Uterus (tissue), 2 donors: ENCODE data around the gene PDP2.

Experiments
- CTCF ChIP-seq, 4 experiments: fragments of 200-600 bp in 2 of 4; fragments of 450-650 bp in 2 of 4; sonication (generic) in 2 of 4; IDR thresholded peaks; one replicate each; pipeline ENCODE4 v1.5.1; 2016 to 2019; ENCODE audit warnings: antibody characterized with exemption in 4 of 4, mild to moderate bottlenecking in 2 of 4, moderate library complexity in 1 of 4
- POLR2A ChIP-seq, 2 donors: fragments of 450-650 bp; IDR thresholded peaks; one replicate each; pipeline ENCODE4 v1.6.1; 2016; ENCODE audit warnings: antibody characterized with exemption in 2 of 2, mild to moderate bottlenecking in 1 of 2, moderate library complexity in 1 of 2

- TF ChIP-seq CTCF (IDR thresholded peaks at IDR 0.05) (no peak), POLR2A (IDR thresholded peaks at IDR 0.05) (no peak)
Measured at GRCh38 chr16:66915041-66915440, 34.7 kb downstream of the PDP2 start.
